ENCODE results near the gene CD79A.
"Not testable (repeated sequence)": the region's sequence is repeated elsewhere in the genome, so short reads cannot be mapped to it uniquely, and the experiment has no call there.

Gene CD79A

DNA sequence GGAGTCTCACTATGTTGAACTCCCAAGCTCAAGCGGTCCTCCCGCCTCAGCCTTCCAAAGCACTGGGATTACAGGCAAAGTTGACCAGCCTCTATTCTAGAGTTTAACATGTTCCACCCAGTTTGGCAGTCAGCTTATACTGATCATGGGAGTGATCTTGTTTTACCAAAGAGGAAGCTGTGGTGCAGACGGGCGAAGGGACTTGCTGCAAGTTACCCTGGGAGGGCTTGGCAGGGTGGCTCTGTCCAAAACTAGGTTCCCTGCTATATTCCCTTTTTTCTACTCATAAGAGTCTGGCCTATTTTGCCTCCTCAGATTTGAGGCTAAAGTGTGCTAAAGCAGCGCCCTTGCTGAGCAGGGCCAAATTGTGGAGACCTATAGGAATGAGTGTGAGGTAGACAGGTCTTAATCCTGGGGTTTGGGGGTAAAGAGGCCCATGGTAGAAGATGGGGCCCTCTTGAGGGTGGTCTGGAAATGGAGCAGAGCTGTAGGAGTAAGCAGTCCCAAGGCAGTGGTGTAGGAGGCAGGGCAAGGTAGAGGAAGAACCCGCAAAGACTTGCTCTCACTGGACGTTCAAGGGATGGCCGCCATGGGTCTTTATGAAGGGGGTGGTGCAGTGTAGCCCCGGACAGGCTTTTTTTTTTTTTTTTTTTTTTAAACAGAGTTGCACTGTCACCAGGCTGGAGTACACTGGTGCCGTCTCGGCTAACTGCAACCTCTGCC lies 13.7 kb upstream of the CD79A start:
- no peak for DNase-seq

DNA sequence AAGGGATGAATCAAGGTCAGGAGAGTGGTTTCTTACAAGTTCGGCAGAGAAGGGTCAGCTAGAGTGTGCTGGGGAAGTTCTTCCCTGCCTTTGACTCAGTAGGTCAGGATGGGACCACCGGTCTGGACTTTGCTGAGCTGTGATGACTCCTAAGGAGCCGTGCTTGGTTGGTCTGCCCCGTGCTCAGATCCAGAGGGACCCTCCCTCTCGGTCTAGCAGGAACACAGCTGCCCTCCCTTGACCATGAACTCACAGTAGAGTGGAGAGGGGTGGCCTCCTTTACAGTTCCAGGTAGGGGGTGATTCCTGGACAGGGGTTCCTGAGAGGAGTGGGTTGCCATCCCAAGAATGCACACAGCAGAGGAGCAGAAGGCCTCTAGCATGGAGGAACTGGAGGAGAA lies 12.7 kb upstream of the CD79A start:
- DNase-seq = no peak

GRCh38 chr19:41866284-41866683 lies 10.8 kb upstream of the CD79A start:
- DNase-seq = no peak

DNA sequence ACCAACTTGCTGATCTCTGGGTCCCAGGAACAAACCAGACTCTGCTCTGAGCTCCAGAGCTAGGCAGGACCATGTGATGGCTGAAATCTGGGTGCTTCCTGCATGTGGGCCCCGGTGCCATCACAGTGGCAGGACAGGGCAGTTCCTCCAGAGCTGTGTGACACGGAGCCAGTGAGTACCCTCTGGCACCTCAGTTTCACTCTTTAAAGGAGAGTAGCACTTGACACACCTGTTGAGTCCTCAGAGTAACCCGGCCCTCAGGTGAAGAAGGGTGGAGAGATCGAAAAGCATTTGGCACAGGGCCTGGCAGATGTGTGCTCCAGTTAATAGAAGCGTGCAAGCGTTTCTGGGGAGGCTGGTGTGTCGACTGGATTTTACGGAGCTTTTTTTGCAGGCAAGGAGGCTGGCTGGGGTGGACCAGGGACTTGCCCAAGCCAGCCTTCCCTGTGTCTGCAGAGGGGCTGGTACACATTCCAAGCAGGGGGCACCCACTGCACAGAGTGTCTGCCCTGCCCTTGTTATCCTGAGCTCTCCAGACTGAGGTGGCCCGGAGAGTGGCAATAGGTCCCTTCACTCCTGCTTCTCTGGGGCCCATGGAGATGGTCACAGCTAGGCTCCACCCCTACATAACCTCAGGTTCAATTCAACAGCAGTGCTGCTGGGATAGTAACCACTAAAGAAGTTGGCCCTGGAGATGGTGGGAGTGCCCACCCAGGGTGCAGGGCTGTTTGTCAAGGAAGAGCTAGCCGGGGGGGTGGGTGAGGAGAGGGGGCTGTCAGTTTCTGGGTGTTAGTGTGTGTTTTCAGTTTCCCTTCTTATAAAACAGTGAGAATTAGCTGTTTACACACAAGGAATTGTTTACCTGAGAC lies 8.7 kb upstream of the CD79A start:
- DNase-seq = no peak

GRCh38 chr19:41868989-41869300 lies 8.1 kb upstream of the CD79A start:
- DNase-seq = no peak

DNA sequence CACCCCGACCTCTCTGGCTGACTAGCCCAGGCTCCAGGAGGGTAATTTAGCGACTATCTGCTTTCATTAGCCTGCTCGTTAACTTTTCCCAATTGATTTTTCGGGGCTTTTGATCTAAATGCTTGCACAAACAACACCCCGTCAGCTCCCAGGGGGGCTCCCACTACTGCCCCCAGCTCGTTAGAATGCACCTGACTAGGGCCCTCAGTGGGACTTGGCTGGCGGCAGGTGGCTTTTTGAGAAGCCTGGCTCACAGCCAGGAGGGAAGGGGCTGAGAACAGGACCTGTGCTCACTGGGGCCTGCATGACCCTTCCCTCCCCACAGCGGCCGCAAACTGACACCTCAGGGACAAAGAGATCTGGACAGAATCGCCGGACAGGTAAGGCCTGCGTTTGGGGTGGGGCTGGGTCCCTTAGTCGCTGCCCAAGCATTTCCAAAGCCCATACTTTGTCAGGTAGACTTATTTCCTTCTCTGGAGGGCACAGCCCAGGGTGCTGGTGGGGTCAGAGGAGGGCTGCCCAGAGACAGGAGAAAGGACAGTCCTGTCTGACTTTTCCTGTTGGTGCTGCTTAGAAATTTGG lies 7.6 kb upstream of the CD79A start:
- no peak for DNase-seq

- DNase-seq = no peak
Measured at GRCh38 chr19:41870401-41870873, 6.6 kb upstream of the CD79A start.

- peak in 4 of 5 donors; percentile 27 to 90 (median 43) for DNase-seq
Measured at GRCh38 chr19:41871573-41872383, 5.3 kb upstream of the CD79A start.

- no peak for DNase-seq
Measured at GRCh38 chr19:41872384-41872774, 4.7 kb upstream of the CD79A start.

GRCh38 chr19:41872775-41873647 lies 4.1 kb upstream of the CD79A start:
- DNase-seq = peak; percentile 39 to 65 (median 61)

GRCh38 chr19:41875973-41876372 lies 1.1 kb upstream of the CD79A start:
- DNase-seq = not testable (repeated sequence)

DNA sequence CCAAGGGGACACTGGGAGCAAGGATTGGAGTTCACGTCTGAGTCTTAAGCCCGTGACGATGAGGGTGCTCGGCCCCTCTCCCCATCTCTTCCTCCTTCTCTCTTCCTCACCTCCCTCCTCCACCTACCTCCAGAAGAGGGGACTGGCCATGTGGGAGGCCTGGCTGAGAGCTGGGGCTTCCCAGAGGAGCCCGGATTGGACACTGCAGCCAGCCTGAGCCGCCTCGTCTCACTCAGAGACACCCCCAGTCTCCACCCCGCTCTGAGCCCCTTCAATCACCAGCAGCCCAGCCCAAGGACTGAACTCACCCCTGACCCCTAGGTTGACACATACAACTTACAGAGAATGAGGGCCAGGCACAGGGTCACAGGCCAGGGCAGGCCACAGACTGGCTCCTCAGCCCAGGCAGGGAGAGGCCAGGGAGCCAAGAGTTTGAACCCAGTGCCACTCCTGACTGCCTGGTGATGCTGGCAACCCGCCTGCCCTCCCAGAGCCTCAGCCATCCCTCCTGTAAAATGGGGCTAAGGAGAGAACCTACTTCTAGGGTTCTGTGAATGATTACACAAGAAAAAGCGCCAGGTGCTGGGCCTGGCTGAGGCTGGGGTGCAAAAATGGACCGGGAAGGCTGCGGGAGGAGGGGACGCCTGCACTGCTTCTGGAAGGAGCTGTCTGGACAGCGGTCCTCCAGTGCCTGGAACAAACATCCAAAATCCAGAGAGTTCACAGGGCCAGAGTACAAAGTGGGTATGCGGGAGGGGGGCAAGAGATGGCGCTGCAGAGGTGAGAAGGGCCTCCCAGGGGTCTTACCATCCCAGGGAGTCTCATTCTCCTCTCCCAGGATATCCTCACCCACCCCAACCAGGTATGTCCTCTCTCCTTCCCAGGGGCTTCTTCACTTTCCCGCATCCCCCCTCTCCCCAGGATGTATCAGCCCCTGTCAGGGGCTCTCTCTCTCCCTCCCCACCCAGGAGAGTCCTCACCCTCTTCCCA lies 1.1 kb downstream of the CD79A start:
- no peak for DNase-seq

DNA sequence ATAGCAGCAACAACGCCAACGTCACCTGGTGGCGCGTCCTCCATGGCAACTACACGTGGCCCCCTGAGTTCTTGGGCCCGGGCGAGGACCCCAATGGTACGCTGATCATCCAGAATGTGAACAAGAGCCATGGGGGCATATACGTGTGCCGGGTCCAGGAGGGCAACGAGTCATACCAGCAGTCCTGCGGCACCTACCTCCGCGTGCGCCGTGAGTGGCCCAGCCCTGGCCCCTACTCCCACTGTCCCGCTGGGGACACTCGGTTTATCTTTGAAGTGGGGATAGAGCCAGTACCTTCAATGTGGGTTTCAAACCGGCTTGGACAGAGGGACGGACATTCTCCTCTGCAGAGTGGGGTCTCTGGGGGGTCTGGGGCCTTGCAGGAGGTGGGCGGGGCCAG lies 2.0 kb downstream of the CD79A start:
- DNase-seq = no peak

- no peak for DNase-seq
Measured at GRCh38 chr19:41879670-41880328, 2.7 kb downstream of the CD79A start.

DNA sequence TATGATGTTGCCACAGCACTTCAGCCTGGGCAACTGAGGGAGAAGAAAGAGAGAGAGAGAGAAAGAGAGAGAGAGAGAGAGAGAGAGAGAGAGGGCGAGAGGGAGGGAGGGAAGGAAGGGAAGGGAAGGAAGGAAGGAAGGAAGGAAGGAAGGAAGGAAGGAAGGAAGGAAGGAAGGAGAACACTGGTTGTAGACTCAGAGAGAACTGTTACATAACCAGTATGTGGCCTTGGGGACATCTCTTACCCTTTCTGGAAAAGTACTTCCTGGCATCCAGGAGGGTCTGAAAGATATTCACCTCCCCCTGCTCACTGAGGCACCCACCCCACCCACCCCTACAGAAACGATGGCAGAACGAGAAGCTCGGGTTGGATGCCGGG lies 3.2 kb downstream of the CD79A start:
- DNase-seq = no peak

GRCh38 chr19:41882568-41883462 lies 5.7 kb downstream of the CD79A start, which contains the start of gene ARHGEF1:
Gene ARHGEF1, plus strand, starts transcription at chr19:41883184. Its CDS starts 4,899 bp downstream, at chr19:41888083.
- peak; percentile 46 to 64 (median 53) for DNase-seq

GRCh38 chr19:41883463-41883820 lies 6.4 kb downstream of the CD79A start:
- no peak for DNase-seq

DNA sequence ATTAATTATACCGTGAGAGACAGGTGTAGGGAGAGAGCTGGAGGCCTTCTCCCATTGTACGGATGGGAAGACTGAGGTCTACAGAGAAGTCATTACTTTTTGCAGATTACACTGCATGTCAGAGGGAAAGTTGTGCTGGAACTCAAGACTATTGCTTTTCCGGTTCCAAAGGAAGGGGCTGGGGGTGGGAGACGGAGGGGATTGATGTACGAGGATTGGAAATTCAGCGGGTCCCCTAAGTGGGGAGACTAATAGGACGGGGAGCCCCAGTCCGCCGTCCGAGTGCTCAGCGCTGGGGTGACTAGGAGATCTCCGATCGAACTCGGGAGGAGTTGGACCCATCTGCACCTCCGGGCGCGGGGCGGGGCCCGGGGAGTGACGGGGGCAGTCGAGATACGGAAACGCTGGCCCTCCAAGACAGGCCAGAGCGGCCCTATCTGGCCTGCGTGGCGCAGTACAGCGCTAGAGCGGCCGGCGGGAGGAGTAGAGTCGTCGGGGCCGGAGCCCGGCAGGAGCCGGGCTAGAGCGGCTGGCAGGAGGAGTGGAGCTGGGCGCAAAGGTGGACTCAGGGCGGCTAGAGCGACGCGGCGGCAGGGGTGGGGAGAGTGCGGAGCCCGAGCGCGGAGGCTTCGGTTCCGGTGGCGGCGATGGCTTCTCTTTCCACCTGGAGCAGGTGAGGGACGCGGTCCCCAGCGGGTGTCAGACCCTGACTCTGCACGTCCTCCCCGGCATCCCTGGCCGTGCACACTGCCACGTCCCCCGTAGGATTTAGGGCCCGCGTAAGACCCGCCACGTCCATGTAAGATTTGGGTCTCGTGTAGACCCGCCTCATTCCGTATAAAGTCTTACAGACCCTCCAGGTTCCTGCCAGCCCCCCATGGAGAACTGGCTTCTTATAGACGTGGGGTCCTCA lies 7.0 kb downstream of the CD79A start:
- DNase-seq = peak; percentile 71 to 97 (median 75)
